NCI-H1930 (cell line): ENCODE measurements around the gene LSR.

ENCODE experiments used
- DNase-seq, 2 experiments: peaks; one replicate each; lab custom pipeline; 2025; lab: John Stamatoyannopoulos, UW

Gene LSR, protein sequence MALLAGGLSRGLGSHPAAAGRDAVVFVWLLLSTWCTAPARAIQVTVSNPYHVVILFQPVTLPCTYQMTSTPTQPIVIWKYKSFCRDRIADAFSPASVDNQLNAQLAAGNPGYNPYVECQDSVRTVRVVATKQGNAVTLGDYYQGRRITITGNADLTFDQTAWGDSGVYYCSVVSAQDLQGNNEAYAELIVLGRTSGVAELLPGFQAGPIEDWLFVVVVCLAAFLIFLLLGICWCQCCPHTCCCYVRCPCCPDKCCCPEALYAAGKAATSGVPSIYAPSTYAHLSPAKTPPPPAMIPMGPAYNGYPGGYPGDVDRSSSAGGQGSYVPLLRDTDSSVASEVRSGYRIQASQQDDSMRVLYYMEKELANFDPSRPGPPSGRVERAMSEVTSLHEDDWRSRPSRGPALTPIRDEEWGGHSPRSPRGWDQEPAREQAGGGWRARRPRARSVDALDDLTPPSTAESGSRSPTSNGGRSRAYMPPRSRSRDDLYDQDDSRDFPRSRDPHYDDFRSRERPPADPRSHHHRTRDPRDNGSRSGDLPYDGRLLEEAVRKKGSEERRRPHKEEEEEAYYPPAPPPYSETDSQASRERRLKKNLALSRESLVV

GRCh38 chr19:35248310-35249145 is at the start of gene LSR:
Gene LSR (plus strand): TSS chr19:35249002. CDS start chr19:35249023, 21 bp downstream.
- peak; percentile 92 to 97 for DNase-seq

DNA sequence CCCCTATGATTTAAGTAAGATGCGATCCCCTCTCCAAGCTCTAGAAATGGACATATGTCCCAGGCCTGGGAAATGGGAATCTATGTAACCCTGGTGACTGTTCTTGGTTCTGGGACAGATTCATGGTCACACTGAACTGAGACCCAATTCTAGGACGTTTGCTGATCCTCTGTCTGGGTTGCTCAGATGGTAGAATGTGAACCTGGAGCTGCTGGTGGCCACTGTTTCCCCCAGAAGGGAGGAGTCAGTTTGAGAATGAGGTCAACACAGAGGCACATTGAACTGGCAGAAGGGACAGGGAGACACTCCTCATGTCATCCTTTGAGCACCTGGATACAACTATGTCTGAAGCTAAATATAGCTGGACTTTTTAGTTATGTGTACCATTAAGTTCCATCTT is 49.3 kb upstream of the LSR start:
- no peak for DNase-seq

GRCh38 chr19:35202722-35203688 is 45.8 kb upstream of the LSR start:
- DNase-seq, result no peak

DNA sequence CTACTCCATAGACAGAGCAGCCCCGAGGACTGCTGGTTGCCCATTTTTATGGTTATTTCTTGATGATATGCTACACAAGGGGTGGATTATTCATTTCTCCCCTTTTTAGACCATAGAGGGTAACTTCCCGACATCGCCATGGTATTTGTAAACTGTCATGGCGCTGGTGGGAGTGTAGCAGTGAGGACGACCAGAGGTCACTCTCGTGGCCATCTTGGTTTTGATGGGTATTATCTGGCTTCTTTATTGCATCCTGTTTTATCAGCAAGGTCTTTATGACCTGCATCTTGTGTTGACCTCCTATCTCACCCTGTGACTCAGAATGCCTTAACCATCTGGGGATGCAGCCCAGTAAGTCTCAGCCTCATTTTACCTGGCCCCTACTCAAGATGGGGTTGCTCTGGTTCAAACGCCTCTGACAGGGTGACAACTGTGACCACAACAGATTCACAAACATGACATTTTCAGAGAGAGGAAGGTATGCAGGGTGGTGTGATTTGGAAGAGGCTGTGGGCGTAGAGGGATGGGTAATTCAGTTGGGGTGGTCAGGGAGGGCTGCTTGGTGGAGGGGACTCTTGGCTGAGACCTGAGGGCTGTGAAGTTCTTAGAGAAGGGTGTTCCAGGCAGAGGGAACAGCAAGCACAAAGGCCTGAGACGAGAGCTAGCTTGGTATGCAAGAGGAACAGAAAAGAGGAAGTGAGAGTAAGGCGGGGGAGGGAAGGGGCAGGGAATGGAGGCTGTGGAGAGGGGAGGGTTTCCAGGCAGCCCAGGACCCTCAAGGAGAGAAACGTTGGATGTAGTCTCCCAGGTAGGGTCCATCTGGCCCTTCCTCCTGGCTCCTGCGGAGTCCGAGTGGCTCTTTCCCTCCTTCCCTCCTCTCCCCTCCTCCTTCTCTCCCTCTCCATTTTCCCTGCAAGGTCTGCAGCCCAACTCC is 43.7 kb upstream of the LSR start:
- no peak for DNase-seq

DNA sequence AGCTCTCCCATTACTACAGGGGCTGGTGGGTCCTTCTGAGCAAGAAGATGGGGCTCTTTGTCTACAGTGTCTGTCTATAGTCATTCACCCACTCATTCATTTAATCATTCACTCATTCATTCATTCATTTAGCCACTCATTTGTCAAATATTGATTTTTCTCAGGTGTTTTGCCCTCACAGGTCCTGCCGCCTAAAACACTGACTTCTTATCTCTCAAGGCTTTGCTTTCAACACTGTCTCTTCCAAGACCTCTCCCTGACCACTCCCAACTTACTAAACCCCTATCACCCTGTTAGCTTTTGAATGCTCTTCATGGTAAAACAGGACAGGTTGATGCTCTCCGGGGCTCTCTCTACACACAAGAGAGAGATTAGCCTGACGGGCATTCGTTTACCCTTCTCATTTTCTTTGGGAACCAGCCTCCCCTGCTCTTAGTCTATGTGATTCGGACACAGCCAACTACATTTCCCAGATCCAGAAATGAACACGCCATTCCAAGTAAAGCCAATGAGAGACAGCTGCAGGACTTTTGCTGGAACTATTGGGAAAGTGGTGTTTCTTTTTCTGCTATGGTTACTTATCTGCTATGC is 43.0 kb upstream of the LSR start:
- no peak for DNase-seq

DNA sequence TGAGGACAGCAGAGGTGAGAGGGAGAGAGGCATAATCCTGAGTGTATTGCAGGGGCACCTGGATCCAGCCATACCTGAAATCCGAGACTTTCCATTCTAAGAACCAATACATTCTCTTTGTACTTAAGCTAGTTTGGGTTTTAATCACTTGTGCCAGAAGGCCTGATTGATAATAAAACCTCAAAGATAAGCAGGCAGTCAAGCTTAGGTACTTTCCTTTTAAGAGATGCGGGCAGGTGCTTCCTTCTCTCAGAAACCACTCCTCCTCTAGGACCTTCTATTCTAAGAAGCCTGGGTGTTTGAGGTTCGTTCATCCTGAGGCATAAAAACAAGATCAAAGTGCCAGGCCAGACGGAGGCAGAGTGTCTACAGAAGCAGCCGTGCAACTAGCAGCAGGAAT is 42.4 kb upstream of the LSR start:
- DNase-seq, result no peak

- no peak for DNase-seq
Observed at GRCh38 chr19:35206855-35207254, 41.9 kb upstream of the LSR start.

DNA sequence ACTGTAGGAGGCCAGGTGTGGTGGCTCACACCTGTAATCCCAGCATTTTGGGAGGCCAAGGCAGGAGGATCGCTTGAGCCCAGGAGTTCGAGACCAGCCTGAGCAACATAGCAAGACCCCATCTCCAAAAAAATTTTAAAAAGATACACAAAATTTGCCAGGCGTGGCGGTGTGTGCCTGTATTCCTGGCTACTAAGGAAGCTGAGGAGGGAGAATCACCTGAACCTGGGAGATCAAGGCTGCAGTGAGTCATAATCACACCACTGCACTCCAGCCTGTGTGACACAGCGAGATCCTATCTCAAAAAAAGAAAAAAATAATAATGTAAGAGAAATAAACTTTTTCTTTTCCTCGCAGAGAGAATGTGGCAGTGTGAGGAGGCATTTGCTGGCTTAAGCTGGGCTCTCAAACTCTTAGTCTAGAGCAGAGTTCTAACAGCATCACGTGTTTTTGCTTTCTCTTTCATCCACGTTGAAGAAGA is 41.4 kb upstream of the LSR start:
- DNase-seq, result no peak

DNA sequence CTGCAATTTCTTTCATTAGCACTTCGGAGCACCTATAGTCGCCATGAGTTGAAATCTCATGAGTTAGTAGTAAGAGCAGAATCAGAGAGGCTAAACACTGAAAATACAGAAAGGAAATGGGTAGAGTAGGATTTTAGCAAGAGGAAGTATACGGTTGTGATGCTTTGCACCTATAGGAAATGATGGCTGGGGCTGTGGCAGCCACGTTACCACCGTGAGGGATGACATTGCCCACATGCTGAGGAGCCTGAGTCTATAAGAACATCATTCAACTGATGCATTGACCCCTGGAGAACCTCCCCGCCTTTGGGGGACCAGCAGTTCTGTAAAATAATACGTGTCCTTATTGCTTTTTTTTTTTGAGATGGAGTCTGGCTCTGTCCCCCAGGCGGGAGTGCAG is 40.7 kb upstream of the LSR start:
- no peak for DNase-seq

DNA sequence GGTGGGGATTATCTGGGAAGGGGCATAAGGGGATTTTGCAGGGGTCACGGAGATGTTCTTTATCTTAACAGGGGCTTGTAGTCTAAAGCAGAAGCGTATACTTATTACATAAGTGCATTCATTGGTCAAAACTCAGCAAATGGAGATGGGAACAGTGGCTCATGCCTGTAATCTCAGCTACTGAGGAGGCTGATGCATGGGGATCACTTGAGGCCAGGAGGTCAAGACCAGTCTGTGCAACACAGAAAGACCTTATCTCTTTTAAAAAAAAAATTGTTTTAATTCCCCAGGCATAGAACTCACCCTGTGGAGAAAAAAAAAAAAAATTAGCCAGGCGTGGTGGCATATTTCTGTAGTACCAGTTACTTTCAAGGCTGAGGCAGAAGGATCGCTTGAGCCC is 39.2 kb upstream of the LSR start:
- no peak for DNase-seq

- no peak for DNase-seq
Observed at GRCh38 chr19:35211545-35212230, 37.1 kb upstream of the LSR start.

DNA sequence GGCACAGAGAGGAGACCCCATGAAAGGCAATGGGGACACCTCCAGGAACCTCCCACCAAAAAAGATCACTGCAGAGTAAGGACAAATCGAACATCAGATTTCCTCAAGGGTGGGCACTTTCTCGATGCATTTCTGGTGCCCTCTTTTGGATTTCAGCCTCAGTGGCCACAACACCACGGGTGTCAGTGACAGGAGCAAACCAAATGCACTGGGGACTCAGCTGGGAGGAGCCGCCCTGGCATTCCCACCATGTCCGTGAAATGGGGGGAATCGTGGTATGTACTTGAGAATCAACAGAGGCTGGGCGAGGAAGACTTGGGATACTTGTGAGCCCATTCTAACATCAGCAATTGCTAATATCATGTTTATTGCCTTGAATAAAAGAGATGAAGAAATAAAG is 36.6 kb upstream of the LSR start:
- DNase-seq, result no peak

GRCh38 chr19:35213663-35214632 is 34.9 kb upstream of the LSR start:
- no peak for DNase-seq

- DNase-seq, result no peak
Observed at GRCh38 chr19:35214766-35215422, 33.9 kb upstream of the LSR start.

DNA sequence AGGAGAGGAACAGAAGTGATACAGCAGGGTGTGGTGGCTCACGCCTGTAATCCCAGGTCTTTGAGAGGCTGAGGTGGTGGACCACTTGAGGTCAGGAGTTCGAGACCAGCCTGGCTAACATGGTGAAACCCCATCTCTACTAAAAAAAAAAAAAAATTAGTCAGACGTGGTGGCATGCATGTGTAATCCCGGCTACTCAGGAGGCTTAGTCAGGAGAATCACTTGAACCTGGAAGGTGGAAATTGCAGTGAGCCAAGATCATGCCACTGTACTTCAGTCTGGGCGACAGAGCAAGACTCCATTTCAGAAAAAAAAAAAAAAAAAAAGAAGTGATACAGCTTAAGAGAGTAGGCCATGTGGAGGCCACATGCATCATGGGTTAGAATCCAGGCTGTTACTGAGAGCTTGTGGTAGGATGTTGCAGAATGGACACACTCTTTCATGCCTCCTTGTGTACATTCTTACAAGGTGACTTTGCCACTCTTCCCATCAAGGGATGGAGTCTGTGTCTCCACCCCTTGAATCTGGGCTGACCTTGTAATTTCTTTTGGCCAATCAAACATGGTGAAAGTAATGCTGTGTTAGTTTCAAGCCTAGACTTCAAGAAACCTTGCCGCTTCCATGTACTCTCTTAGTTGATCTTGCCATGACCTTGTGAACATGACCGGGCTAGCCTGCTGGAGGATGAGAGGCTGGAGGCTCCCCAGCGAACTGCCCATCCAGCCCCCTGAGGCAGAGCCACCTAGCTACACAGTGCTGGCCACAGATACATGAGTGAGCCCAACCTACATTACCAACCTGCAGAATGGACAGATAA is 32.6 kb upstream of the LSR start:
- DNase-seq, result no peak

GRCh38 chr19:35216833-35217648 is 31.8 kb upstream of the LSR start:
- DNase-seq, result peak in 1 of 2 experiments; percentile 24
